HG02678 (cell line): ENCODE results near the gene FBN1.

ENCODE experiments used
- ATAC-seq: cut with Tn5 transposase; IDR thresholded peaks from one replicate; pipeline ENCODE4 v1.9.1; 2021; ENCODE audit warnings: mild to moderate bottlenecking, moderate library complexity; ENCODE audit not compliant: unreplicated experiment

FBN1 gene

GRCh38 chr15:48475600-48476395 lies 169.7 kb downstream of the FBN1 start:
- no peak for ATAC-seq

GRCh38 chr15:48473667-48474066 lies 171.8 kb downstream of the FBN1 start:
- no peak for ATAC-seq

DNA sequence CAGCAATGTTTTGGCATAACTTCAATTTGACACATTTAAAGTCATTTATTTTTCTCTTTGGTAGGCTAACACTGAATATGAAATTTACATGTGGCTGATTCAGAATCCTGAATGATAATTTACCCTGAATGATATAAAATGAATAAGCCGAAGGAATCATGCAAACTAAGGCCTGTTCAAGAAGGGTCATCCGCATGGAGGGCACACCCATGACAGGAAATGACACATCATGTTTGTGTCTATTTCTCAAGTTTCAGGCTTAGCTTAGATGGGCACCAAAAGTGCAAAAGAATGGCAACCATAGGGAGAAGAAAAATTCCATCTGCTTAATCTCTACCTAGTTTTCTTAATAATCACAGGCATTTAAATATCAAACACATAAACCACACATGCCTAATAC lies 172.8 kb downstream of the FBN1 start:
- ATAC-seq, result no peak

- ATAC-seq, result no peak
Measured at GRCh38 chr15:48471073-48471472, 174.4 kb downstream of the FBN1 start.

- no peak for ATAC-seq
Measured at GRCh38 chr15:48470096-48470495, 175.4 kb downstream of the FBN1 start.

- ATAC-seq, result no peak
Measured at GRCh38 chr15:48469681-48470080, 175.8 kb downstream of the FBN1 start.

- ATAC-seq, result no peak
Measured at GRCh38 chr15:48469271-48469670, 176.2 kb downstream of the FBN1 start.

DNA sequence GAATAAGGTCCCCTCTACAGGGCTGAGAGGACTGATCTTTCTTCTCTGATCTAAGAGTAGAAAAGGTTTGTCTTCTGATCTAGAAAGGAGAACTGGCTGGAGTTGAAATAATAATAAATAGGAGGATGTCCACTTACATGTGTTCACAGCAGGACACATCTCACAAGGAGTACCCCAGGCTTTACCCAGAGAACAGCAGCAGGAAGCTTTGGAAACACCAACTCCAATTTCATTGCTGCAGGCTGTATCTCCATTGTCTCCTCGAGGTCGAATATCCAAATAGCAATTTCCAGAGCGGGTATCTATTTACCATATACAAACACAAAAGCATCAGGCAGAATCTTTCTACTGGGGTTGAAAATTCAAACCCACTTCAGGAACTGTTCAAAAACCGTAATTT lies 177.7 kb downstream of the FBN1 start:
- no peak for ATAC-seq

GRCh38 chr15:48466820-48467219 lies 178.7 kb downstream of the FBN1 start:
- no peak for ATAC-seq

GRCh38 chr15:48466079-48466478 lies 179.4 kb downstream of the FBN1 start:
- no peak for ATAC-seq

DNA sequence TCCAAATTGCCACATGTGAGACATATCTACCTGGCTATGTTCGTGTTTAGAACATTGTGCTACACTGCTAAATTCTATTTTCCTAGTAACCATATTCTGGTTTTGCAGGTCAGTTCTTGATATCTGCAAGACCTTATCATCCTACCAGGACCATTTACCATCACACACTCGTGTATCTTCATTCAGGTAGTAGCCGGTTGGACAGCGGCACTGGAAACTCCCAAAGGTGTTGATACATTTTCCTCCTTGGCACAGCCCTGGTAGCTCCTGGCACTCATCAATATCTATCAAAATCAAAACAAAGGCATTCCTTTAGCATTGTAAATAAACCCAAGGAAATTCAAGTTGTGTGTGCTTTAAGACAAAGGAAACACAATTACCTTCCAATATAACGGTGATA lies 180.1 kb downstream of the FBN1 start:
- no peak for ATAC-seq

DNA sequence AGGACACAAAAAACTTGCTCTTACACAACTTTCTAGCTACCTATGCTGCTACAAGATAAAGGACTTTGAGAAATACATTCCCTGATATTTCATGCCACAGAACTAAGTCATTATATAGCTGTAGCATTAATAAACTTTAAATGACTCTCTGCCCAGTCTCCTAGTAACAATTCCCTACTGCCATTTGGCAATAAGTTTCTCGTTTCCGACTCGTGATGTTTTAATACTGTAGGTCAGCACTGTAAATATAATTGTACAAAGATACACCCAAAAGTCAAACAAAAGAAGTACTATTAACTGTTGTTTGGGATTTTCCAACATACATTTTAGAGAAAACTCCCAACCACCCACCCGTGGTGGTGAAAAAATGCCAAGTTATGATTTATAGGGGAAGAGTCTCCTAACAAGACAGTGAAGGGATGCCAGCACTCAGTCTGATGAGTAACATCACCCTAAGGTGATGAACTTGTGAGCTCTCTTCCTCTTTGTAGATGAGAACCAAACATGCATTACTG lies 182.1 kb downstream of the FBN1 start:
- ATAC-seq, result no peak

DNA sequence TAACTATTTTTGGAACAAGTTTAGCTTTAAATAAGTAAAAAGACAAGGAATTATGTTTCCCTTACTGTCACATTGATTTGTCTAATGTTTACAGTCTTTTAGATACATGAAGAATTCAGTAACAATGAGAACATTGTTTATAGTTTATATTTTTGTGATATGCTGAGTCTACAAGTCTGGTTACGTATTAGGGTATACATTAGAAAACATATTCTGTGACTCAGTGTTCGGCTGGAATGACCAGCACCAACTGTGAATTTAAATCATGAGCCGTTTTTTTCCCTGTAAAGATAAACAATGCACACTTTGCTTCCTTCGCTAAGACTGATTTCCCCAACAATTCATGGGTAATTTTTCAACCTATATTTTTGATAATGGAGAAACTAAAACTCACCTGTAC lies 182.8 kb downstream of the FBN1 start:
- no peak for ATAC-seq

GRCh38 chr15:48459571-48460442 lies 185.7 kb downstream of the FBN1 start:
- ATAC-seq, result no peak

GRCh38 chr15:48458876-48459275 lies 186.6 kb downstream of the FBN1 start:
- ATAC-seq, result no peak

- ATAC-seq, result no peak
Measured at GRCh38 chr15:48456134-48456533, 189.4 kb downstream of the FBN1 start.

DNA sequence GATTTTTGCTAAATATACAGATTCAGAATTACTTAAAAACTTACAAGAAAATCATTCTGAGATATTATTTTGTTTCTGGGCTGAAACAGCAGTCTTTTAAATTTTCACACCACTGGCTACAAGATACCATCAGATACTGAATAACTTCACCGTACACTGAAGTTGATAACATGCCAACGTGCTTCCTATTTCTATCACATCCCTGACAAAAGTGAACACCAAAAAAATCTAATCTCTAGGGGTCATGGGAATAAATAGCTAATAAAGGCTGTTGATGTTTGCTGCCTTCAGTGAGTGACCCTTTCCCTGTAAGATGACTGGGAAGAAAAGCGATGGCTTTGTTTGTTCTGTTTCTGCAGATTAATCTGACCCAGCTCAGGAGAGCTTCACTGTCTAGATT lies 193.8 kb downstream of the FBN1 start:
- ATAC-seq, result no peak

GRCh38 chr15:48451241-48451640 lies 194.3 kb downstream of the FBN1 start:
- no peak for ATAC-seq

- no peak for ATAC-seq
Measured at GRCh38 chr15:48449734-48450133, 195.8 kb downstream of the FBN1 start.

DNA sequence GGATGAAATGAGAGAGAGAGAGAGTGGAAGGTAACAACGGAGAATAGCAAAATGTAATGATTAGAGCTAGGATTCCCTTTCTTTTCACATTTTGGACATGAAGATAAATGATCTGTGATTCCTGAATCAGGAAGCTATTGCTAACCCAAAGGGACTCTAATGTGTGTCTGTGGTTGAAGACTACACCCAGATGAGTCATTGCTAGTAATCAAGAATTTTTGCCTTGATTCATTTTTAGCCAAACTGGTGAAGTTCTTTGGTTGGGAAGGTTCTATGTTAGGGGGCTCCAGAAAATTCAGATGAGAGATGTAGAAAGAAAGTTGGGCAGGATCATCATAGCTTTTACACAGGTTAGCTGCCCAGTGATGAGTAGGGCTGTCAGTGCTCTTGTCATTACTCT lies 197.9 kb downstream of the FBN1 start:
- ATAC-seq, result no peak

GRCh38 chr15:48447058-48447457 lies 198.5 kb downstream of the FBN1 start:
- no peak for ATAC-seq

DNA sequence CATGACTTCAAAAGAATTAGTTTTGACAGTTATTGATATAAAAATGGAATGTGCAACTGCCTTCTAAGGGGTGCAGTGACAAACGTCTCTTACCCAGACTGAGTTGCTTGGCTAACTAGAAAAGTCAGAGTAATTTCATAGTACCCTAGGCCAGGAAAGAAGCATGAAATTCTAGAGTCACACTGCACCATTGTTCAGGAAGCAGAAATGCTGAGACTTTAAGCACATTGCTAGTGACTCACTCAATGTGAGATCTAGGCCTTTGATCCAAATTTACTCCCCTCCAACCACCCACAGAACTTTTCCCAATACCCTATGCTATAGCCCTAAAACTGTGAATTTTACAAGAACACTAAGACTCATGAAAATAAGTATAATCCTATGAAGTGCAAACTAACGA lies 203.5 kb downstream of the FBN1 start:
- no peak for ATAC-seq
